HepG2 (cell line): ENCODE data around the gene TBXAS1. TPM values are rescaled to one million over a fixed set of nuclear protein-coding genes. Genes with fewer than 3 reads are reported as not detected.

Experiments
- ADNP ChIP-seq: sonication (generic); formaldehyde crosslinking; IDR thresholded peaks from 2 replicates; pipeline ENCODE4 v1.4.0; 2020; ENCODE audit warnings: missing genetic modification reagents
- AKAP8 ChIP-seq: sonication (generic); formaldehyde crosslinking; IDR thresholded peaks from 2 replicates; pipeline ENCODE4 v1.5.1; 2020; ENCODE audit warnings: mild to moderate bottlenecking, missing genetic modification reagents
- KDM5B ChIP-seq: sonication (generic); formaldehyde crosslinking; IDR thresholded peaks from 2 replicates; pipeline ENCODE4 v1.4.0; 2020; ENCODE audit warnings: missing genetic modification reagents, mild to moderate bottlenecking, borderline replicate concordance
- MBD4 ChIP-seq: IDR thresholded peaks from 2 replicates; pipeline ENCODE4 v1.6.1; 2012; ENCODE audit warnings: low read length, inconsistent platforms, borderline replicate concordance
- MXD3 ChIP-seq: IDR thresholded peaks from 2 replicates; pipeline ENCODE4 v1.6.1; 2016; ENCODE audit warnings: mild to moderate bottlenecking, missing biosample characterization, missing genetic modification reagents
- NR2F6 ChIP-seq, 2 experiments: IDR thresholded peaks; 2 replicates each; pipeline ENCODE4 v1.6.1; 2016; ENCODE audit warnings: antibody characterized with exemption in 1 of 2, mild to moderate bottlenecking in 1 of 2
- XBP1 ChIP-seq: sonication (generic); formaldehyde crosslinking; IDR thresholded peaks from 2 replicates; pipeline ENCODE4 v1.5.0; 2020; ENCODE audit warnings: missing genetic modification reagents
- ZBTB3 ChIP-seq: sonication (generic); formaldehyde crosslinking; IDR thresholded peaks from 2 replicates; pipeline ENCODE4 v1.4.0; 2020; ENCODE audit warnings: low read depth, mild to moderate bottlenecking, moderate library complexity, missing genetic modification reagents, borderline replicate concordance
- ZBTB33 ChIP-seq: sonication (generic); formaldehyde crosslinking; IDR thresholded peaks from 2 replicates; pipeline ENCODE4 v1.4.0; 2020; ENCODE audit warnings: missing genetic modification reagents
- ZBTB38 ChIP-seq: sonication (generic); formaldehyde crosslinking; IDR thresholded peaks from 2 replicates; pipeline ENCODE4 v1.5.1; 2020; ENCODE audit warnings: mild to moderate bottlenecking, missing genetic modification reagents
- ZBTB7B ChIP-seq: sonication (generic); formaldehyde crosslinking; IDR thresholded peaks from 2 replicates; pipeline ENCODE4 v1.4.0; 2020; ENCODE audit warnings: missing genetic modification reagents
- ZFP41 ChIP-seq: sonication (generic); formaldehyde crosslinking; IDR thresholded peaks from 2 replicates; pipeline ENCODE4 v1.4.0; 2020; ENCODE audit warnings: mild to moderate bottlenecking, missing genetic modification reagents, borderline replicate concordance
- ZKSCAN1 ChIP-seq: fragments of 150-350 bp; IDR thresholded peaks from 2 replicates; pipeline ENCODE4 v1.6.1; 2014; ENCODE audit warnings: low read length
- polyA plus RNA-seq, 8 experiments: library from polyadenylated mRNA; depleted of rRNA in 3 of 8; stranded (reverse) in 7 of 8; unstranded in 1 of 8; fragments of >200 nt; fragmentation: Illumina TruSeq in 4 of 8; extraction: Trizol in 4 of 8; gene quantifications; 2 replicates each; pipeline versions ENCODE4 v1.2.1 to v1.2.3, GENCODE V29; 2011 to 2016; ENCODE audit warnings: low read depth in 4 of 8, missing spikeins in 1 of 8, mixed read lengths in 1 of 8; ENCODE audit not compliant: insufficient read depth in 1 of 8
- total RNA-seq, 5 experiments: library from RNA; depleted of rRNA; stranded (reverse); fragments of >200 nt; fragmentation: Illumina TruSeq; extraction: Trizol; gene quantifications; 2 replicates each; pipeline ENCODE4 v1.2.3, GENCODE V29; 2016; ENCODE audit warnings: low read depth in 1 of 5
- TF ChIP-seq, protein P1 (sequence below): sonication (generic); formaldehyde crosslinking; IDR thresholded peaks from 2 replicates; pipeline ENCODE4 v1.4.0; 2020; ENCODE audit warnings: missing genetic modification reagents
- TF ChIP-seq, protein P2 (sequence below), 2 experiments: IDR thresholded peaks; 2 replicates each; pipeline ENCODE4 v1.6.1; 2011 to 2012; ENCODE audit warnings: low read length in 2 of 2, borderline replicate concordance in 1 of 2, low read depth in 1 of 2, mild to moderate bottlenecking in 1 of 2, moderate library complexity in 1 of 2
- TF ChIP-seq, protein P3 (sequence below): sonication (generic); formaldehyde crosslinking; IDR thresholded peaks from 2 replicates; pipeline ENCODE4 v1.4.0; 2020; ENCODE audit warnings: mild to moderate bottlenecking, missing genetic modification reagents

The TBXAS1 gene
- total and polyA plus RNA-seq, 2 of the 13 experiments (the other 11 are each of a cell fraction or from before 2014, with no cell fraction given), result 4.0 to 4.9 TPM

GRCh38 chr7:140049339-140050024 lies 220.4 kb downstream of the TBXAS1 start (continued):
- peak; percentile 47; the same call in 1 of the 2 replicates for TF ChIP-seq ZKSCAN1
- TF ChIP-seq, protein P1, sequence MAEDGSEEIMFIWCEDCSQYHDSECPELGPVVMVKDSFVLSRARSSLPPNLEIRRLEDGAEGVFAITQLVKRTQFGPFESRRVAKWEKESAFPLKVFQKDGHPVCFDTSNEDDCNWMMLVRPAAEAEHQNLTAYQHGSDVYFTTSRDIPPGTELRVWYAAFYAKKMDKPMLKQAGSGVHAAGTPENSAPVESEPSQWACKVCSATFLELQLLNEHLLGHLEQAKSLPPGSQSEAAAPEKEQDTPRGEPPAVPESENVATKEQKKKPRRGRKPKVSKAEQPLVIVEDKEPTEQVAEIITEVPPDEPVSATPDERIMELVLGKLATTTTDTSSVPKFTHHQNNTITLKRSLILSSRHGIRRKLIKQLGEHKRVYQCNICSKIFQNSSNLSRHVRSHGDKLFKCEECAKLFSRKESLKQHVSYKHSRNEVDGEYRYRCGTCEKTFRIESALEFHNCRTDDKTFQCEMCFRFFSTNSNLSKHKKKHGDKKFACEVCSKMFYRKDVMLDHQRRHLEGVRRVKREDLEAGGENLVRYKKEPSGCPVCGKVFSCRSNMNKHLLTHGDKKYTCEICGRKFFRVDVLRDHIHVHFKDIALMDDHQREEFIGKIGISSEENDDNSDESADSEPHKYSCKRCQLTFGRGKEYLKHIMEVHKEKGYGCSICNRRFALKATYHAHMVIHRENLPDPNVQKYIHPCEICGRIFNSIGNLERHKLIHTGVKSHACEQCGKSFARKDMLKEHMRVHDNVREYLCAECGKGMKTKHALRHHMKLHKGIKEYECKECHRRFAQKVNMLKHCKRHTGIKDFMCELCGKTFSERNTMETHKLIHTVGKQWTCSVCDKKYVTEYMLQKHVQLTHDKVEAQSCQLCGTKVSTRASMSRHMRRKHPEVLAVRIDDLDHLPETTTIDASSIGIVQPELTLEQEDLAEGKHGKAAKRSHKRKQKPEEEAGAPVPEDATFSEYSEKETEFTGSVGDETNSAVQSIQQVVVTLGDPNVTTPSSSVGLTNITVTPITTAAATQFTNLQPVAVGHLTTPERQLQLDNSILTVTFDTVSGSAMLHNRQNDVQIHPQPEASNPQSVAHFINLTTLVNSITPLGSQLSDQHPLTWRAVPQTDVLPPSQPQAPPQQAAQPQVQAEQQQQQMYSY (CRISPR knock-in tag), result 0 out of 2 replicates have a peak, but pooled peaks have one; percentile 18
- no peak; the same call in 1 of the 2 replicates for TF ChIP-seq MBD4
- no peak; the same call in 1 of the 2 replicates for TF ChIP-seq MXD3
- peak; percentile 70; the same call in 1 of the 2 replicates for TF ChIP-seq ZBTB3
- peak; percentile 99 for TF ChIP-seq NR2F6 (IDR thresholded peaks at IDR 0.05)
- TF ChIP-seq NR2F6 (CRISPR knock-in tag; IDR thresholded peaks at IDR 0.05), result peak; percentile 99
- no peak for TF ChIP-seq XBP1 (CRISPR knock-in tag)
- TF ChIP-seq, protein P2, sequence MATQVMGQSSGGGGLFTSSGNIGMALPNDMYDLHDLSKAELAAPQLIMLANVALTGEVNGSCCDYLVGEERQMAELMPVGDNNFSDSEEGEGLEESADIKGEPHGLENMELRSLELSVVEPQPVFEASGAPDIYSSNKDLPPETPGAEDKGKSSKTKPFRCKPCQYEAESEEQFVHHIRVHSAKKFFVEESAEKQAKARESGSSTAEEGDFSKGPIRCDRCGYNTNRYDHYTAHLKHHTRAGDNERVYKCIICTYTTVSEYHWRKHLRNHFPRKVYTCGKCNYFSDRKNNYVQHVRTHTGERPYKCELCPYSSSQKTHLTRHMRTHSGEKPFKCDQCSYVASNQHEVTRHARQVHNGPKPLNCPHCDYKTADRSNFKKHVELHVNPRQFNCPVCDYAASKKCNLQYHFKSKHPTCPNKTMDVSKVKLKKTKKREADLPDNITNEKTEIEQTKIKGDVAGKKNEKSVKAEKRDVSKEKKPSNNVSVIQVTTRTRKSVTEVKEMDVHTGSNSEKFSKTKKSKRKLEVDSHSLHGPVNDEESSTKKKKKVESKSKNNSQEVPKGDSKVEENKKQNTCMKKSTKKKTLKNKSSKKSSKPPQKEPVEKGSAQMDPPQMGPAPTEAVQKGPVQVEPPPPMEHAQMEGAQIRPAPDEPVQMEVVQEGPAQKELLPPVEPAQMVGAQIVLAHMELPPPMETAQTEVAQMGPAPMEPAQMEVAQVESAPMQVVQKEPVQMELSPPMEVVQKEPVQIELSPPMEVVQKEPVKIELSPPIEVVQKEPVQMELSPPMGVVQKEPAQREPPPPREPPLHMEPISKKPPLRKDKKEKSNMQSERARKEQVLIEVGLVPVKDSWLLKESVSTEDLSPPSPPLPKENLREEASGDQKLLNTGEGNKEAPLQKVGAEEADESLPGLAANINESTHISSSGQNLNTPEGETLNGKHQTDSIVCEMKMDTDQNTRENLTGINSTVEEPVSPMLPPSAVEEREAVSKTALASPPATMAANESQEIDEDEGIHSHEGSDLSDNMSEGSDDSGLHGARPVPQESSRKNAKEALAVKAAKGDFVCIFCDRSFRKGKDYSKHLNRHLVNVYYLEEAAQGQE (IDR thresholded peaks at IDR 0.05; ENCODE audit: borderline replicate concordance in 1 of 2, low read depth in 1 of 2, low read length in 2 of 2), result peak in 1 of 2 experiments; percentile 81; a peak in 2 of 4 replicates
- TF ChIP-seq ZBTB7B, result peak; percentile 75
- TF ChIP-seq, protein P3, sequence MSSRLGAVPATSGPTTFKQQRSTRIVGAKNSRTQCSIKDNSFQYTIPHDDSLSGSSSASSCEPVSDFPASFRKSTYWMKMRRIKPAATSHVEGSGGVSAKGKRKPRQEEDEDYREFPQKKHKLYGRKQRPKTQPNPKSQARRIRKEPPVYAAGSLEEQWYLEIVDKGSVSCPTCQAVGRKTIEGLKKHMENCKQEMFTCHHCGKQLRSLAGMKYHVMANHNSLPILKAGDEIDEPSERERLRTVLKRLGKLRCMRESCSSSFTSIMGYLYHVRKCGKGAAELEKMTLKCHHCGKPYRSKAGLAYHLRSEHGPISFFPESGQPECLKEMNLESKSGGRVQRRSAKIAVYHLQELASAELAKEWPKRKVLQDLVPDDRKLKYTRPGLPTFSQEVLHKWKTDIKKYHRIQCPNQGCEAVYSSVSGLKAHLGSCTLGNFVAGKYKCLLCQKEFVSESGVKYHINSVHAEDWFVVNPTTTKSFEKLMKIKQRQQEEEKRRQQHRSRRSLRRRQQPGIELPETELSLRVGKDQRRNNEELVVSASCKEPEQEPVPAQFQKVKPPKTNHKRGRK (CRISPR knock-in tag), result no peak
- TF ChIP-seq ADNP (CRISPR knock-in tag), result no peak
- no peak for TF ChIP-seq ZFP41 (CRISPR knock-in tag)
- TF ChIP-seq KDM5B (CRISPR knock-in tag), result peak; percentile 64; the same call in 1 of the 2 replicates
- TF ChIP-seq AKAP8, result peak; percentile 67
- peak; percentile 83 for TF ChIP-seq ZBTB38 (CRISPR knock-in tag)
- TF ChIP-seq ZBTB33 (CRISPR knock-in tag), result peak; percentile 80; the same call in 1 of the 2 replicates
